Measurements from ENCODE around the gene THSD4.

DNA sequence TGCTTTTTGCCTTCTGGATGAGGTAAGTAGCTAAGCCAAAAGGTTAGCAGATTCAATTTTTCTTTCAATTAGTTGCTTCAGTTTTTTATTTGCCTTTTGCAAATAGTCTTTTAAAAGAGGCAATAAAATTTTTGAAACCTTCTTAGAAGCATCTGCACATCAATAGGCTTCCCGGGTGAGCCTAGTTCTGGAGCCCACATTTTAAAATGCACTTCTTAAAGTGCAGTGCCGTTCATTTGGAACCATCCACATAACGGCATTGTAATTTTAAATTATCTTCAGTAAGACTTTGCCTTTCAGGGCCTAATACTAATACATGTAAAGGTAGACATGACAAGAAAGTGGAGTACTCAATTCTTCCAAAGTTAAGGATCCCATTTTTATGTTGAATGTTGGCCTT, 269.2 kb downstream of the THSD4 start:
- TF ChIP-seq CTCF (conservative IDR thresholded peaks at IDR 0.05) = no peak
- TF ChIP-seq EZH2 (IDR thresholded peaks at IDR 0.05; ENCODE audit: low read depth) = no peak
